SKM-1 (cell line): ENCODE measurements around the gene PDE4DIP.
"Not testable (repeated sequence)": the region's sequence is repeated elsewhere in the genome, so short reads cannot be mapped to it uniquely, and the experiment has no call there.

Experiments
- DNase-seq: peaks from one replicate; lab custom pipeline; 2025; ENCODE audit not compliant: unreplicated experiment; lab: John Stamatoyannopoulos, UW

PDE4DIP gene

DNA sequence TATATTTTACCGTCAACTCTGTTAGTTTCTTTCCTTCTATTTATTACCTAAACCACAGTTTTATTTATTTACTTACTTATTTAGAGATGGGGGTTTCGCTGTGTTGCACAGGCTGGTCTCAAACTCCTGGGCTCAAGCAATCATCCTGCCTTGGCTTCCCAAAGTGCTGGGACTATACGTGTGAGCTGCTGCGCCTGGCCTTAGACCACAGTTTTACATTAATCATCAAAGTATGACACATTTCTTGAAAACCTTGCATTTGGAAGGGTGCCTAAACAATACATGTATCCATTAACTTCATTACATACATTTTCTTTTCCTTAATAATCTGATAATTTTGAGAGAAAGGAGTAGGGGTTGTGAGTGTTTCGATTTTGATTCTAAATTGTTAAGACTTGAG is 124.9 kb downstream of the PDE4DIP start:
- DNase-seq, result not testable (repeated sequence)

DNA sequence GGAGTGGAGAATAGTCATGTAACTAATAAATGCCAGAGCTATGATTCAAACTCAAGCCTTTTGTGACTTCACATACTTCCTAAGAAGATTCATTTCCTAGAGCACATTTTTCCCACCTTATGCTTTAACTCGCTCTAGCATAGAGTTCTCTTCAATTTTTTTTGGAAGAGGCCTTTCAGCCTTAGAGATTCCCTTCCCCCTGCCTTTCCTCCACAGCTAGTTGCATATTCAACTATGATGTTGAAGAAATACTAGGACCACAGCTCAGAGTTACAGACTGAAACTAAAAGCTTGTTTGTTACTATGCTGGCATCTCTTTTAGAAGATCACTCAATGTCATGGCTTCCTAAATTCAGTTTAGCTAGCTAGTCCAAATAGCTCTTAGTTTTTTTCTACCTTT is 131.2 kb downstream of the PDE4DIP start:
- not testable (repeated sequence) for DNase-seq

DNA sequence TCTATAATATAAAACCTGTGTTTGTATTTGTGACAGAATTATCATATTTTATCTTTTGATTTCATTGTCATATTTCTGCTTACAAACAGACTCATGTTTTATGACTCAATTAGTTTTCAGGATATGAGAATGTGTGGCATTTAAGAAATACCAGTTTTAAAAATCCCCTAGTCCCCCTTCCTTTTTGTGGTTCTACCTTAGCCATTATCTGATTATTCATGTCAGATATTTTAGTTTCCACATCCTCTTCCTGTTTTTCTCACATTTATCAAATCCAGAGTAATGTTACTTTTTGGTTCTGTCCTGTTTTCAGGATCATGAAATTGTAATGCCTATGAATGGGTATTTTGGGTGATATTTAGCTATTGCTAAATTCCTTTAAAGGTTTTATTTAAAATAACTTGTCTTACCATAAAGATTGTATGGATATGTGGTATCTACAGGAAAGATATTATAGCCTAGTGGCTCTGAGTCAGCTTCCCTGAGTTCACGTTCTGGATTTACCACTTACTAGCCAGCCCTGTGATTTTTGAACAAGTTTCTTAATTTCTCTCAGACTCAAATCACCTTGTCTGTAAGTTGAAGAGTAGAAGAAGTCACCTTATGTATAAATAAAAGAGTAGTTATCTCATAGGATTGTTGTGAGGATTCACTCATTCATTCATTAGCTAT is 131.8 kb downstream of the PDE4DIP start:
- DNase-seq, result not testable (repeated sequence)

DNA sequence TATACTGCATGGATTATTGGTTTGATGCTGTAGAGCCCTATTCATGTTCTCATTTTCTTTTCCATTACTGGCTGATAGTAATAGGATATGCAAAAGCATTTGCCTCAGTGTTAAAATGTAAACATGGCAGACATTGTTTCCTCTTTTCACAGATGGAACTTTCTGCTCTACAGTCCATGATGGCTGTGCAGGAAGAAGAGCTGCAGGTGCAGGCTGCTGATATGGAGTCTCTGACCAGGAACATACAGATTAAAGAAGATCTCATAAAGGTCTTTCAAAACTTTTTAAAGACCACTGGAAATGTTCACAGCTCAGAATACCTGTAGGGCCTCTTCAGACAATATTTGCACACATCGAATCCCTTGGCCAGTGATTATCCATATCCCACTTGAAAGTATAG is 133.6 kb downstream of the PDE4DIP start:
- DNase-seq, result not testable (repeated sequence)

DNA sequence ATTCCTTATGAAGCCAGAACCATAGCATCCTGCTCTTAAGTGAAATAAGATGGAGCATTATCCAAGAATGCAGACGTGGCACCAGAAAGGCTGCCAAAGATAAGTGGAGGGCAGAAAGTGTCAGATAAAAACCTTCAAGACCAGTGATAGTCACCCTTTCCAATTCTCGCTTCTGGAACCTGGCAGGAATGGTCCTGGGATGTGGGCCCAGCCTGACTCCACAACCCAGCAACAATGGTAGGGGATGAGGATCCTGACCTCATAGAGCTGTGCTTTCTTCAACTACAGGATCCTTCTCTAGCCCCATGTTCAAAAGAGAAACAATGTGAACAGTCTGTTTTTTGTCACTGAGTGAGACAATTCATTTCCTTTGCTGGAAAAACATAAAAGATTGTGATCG is 145.2 kb downstream of the PDE4DIP start:
- not testable (repeated sequence) for DNase-seq

DNA sequence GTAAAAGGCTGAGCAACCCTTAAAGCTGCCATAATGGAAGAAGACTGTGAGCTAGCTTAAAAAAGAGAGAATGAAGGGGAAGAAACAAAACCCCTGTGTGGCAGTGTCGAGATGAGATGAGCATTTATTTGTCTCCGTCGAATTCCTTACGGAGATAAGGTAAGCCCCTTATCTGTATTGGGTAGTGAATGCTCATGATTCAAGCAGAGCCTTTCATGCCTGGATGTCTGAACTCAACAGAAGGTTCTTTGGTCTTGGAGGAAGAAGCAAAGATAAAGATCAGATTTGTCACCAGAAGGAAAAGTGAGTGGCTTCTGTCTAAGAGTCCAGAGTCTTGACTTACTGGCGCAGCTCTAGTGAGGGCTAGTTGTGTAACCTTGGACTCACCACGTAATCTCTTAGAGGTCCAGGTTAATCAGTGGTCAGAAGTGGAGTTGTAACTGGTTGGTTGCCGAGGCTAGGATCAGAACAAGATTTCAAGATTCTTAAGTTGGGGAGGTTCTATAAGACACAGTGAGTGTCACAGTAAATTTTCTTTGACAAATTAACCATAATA is 146.1 kb downstream of the PDE4DIP start:
- DNase-seq, result not testable (repeated sequence)

DNA sequence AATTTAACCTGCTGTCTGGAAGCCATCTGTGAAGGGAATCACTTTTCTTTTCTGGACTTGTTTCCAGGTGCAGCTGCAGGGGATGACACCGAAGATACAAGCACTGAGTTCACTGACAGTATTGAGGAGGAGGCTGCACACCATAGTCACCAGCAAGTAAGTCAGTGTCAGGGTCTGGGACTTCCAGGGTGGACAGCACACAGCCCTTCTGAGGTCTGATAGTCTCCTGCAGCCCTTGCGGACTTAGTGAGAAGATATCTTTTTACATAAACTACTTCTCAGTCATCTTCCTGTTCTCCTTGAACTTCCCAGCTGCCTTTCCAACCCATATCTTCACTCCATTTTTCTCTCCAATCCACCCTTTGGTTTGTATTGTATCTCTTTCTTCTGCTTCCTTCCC is 147.6 kb downstream of the PDE4DIP start:
- not testable (repeated sequence) for DNase-seq

DNA sequence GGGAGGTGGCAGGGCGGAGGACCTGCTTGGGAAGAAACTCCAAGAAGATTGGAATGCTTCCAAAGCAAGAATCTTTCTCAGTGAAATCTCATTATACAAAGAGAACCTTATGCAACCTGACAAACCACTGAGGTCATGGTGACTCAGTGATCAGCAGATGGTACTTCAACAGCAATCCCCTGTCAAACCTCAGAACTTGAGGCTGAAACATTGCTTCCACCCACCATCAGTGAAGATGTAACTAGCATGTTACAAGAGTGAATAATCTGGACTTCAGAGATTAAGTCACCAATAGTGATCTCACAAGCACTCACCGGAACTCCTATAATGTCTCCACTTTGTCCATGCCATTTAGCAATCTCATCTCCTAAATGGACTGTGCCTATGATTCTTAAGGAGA is 148.1 kb downstream of the PDE4DIP start:
- DNase-seq, result not testable (repeated sequence)

DNA sequence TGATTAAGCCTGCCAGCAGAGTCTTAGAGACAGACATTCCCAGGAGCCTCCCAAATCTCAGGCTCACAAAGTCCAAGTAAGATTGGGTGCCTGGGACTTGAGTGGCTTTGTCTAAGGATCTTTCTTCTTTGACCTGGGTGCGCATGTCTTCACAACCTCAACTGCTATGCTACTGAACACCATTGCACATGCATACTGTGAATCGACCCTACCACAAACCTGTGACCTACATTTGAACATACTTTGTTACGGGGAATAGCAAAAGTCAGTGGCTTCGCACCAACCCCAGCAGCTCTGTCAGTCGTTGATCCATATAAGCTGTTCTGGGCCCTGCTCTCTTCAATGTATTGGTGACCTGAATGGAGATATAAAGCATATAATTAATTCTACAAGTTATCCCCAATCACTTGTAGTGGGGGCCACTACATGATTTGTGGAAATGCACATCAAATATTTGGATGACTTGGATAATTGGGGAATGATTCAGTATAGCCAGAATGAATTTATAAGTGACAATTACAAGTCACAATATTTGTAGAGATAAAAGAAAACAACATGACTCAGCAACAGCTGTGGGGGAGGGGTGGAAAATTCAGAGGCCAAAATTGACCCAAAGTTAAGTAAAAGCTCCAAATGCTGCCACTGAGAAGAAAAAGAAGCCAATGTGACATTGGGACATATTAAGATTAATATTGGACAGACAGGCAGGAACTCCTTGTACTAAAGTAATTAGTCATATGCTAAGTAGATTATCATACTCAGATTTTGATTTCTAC is 152.4 kb downstream of the PDE4DIP start:
- DNase-seq, result not testable (repeated sequence)

DNA sequence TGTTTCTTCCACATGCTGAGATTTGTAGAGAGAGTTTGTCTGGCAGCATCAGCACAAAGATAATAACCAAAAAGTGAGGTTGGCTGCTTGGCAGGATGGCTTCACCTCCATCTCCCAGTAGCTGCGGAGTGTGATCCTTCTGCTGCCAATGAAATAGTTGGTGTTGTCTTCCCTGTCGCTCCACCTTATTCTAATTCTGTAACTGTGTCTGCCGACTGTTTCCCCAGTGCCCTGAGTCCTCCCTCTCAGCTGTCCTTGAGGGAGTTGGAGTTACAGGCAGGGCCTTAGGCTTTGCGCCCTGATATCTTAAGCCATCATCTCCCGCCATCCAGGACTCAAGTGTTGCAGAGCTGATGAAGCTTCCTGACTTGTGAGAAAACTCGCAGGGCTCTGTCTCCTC is 153.2 kb downstream of the PDE4DIP start:
- DNase-seq, result not testable (repeated sequence)

DNA sequence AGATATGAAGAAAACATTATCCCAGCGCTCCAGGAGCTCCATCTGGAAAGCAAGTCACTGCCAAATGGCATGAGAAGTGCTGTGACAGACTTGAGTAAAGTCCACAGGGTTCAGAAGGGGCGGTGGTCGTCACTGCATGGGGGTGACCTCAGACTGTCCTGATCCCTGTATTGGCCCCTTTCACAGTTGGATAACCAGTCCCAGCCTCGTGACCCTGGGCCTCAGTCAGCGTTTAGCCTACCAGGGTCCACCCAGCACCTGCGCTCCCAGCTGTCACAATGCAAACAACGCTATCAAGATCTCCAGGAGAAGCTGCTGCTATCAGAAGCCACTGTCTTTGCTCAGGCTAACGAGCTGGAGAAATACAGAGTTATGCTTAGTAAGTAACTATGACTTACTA is 158.4 kb downstream of the PDE4DIP start:
- not testable (repeated sequence) for DNase-seq

DNA sequence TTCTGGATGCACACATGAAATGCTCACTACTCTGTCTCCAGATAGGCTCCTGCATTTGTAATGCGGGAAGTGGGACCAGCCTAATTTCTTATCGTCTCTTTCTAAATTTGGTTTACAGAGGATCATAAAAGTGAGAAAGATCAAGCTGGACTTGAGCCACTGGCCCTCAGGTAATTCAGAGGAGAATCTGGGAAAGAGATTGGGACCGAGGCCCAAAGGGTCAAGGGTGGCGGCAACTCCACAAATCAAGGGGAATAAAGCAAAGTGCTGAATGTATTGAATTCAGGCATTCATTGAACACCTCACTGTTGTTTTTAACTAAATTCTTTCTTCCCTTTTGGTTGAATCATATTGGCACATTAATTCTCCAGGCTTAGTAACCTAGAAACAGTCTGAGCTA is 164.1 kb downstream of the PDE4DIP start:
- DNase-seq, result not testable (repeated sequence)

DNA sequence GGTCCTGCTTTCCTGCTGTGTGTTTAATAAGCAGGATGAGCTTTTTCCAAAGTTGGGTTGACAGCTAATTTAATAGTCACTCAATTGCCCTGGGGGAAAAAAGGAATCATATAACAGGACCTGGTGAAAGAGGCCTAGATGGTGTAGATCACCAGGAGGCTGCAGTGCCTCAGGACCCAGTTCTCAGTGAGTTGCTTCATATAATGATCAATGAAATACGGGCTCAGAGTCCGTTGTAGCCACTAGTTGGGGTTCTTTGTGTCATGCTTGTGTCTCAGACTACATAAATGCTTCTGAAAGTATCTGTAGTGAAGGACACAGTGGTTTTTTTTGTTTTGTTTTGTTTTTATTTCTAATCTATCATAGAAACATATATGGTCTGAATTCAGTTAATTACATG is 164.5 kb downstream of the PDE4DIP start:
- DNase-seq, result not testable (repeated sequence)

DNA sequence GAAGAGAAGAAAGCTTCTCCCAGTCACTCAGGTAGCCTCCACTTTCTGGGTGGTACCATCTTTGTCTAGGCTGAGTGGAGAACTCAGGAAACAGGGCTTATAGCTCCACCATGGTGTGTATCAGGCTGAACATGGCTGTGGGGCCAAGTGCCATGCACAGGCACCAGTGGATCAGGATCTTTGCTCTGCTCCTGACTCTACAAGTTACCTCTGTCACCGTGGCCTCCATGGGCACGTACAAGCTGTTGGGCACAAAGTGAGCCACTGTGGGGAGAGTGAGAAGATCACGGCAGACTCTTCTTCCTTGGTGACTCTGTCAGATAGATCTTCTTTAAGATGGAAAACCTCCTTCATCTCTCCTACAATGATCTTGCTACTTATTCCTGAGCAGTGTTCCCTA is 165.5 kb downstream of the PDE4DIP start:
- not testable (repeated sequence) for DNase-seq

DNA sequence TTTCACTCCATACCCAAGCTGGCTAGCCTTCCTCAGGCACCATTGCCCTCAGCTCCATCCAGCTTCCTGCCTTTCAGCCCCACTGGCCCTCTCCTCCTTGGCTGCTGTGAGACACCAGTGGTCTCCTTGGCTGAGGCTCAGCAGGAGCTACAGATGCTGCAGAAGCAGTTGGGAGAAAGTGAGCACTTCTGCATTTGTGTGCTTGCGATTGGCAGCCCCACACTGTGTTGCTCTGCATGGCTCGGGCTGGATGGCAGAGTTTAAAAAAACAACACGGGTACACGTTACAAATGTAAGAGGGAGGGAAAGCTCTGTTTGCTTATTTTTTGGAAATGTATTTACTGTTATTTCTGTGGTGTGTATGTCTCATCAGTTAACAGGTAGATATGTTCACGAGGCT is 168.4 kb downstream of the PDE4DIP start:
- DNase-seq, result not testable (repeated sequence)

DNA sequence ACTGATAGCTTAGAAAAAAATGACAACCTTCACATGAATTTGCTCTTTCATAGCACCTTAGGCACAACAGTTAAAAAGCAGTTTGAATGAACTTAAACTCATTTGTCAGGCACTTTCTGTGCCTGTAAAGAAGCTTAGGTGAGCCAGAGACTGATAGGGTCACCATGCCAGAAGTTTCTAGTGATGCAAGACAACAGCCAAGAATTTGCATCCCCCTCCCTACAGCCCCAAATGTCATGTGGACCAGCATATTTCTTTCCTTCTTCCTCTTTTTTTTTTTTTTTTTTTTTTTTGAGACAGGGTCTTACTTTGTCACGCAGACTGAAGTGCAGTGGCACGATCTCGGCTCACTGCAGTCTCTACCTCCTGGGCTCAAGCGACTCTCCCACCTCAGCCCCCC is 169.3 kb downstream of the PDE4DIP start:
- DNase-seq, result not testable (repeated sequence)

DNA sequence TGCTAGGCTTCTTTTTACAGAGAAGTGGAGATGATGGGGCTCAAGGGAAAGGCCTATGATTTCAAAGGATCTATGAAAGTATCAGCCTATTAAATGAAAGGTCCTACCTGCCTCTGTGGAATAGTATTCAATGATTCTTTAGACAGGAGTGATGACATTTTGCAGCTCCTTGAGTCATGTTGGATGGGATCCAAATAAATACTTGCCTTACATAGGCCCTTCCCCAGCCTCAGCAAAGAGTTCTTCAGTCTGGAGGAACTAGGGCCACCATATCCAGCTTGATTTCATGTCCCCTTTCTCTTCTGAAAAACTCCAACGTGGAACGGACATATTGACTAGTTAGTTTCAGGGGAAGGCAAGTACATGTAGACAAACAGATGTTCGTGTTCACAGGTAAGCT is 171.3 kb downstream of the PDE4DIP start:
- not testable (repeated sequence) for DNase-seq

DNA sequence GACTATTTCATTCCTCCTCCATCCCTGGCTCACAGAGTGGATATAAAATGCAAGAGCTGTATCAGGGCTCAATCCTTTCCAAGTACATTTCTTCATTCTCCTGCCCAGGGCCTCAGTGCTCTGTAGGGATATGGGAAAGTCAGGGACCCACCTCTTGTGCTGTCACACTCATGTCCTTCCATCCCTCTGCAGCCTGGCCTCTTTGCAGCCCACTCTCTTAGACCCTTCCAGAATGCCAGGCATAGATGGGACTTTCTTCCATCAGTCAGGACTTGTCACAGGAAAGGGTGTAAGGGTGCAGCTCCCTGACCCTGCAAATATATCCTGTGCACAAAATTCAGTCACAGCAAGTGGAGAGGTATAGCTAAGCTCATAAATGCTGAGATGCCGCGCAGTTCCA is 172.4 kb downstream of the PDE4DIP start:
- not testable (repeated sequence) for DNase-seq

DNA sequence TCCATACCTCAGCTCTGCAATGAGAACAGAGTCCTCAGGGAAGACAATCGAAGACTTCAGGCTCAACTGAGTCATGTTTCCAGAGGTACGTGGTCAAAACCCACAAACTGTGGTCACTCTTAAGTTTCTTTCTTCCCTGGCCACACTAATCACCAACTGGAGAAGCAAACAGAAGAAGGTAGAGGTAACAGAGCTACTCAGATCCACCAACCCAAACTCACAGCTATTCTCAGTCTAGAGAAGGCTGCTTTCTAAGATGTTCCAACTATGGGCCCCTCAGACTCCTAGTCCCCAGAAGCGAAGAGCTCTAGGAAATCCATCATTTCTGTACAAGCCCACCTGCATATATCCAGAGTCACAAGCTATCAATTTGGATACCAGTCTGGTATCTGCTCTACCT is 174.3 kb downstream of the PDE4DIP start:
- DNase-seq, result not testable (repeated sequence)

DNA sequence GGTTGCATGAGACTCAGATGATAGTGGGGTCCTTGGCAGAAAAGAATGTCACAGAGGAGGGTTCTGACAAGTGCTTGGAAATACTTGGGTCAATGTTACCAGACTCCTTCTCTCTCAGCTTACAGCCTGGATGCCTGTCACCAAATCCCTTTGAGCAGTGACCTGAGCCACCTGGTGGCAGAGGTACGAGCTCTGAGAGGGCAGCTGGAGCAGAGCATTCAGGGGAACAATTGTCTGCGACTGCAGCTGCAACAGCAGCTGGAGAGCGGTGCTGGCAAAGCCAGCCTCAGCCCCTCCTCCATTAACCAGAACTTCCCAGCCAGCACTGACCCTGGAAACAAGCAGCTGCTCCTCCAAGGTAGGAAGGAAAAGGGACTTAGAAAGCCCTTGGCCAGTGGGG is 180.1 kb downstream of the PDE4DIP start:
- not testable (repeated sequence) for DNase-seq

DNA sequence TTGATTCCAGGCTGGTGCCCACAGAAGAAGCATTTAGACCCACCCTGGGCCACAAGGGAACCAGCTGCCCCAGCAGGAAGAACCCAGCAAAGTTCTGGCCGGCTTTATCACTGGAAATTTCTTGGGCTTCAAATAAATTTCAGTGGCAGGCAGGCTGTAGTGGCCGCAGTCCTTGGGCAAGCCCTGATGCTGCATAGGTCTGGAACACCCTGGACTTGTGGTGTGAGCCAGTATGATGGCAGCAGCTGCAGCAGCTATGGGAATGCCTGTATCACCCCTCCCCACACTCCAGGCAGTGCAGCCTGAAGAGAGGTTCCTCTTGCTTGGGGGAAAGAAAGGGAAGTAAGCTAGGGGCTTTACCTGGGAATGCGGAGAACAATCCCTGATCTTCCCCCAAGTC is 189.7 kb downstream of the PDE4DIP start:
- not testable (repeated sequence) for DNase-seq

DNA sequence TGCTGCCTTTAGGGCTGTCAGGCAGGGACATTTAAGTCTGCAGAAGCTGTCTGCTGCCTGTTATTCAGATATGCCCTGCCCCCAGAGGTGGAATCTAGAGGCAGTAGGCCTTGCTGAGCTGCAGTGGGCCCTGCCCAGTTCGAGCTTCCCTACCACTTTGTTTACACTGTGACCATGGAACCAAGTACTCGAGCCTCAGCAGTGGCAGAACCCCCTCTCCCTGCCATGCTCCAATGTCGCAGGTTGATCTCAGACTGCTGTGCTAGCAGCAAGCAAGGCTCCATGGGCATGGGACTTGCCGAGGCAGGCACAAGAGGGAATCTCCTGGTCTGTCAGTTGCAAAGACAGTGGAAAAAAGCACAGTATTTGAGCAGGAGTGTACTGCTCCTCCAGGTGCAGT is 198.8 kb downstream of the PDE4DIP start:
- DNase-seq, result not testable (repeated sequence)
